Measurements from ENCODE around the gene C19orf73.

The C19orf73 gene

DNA sequence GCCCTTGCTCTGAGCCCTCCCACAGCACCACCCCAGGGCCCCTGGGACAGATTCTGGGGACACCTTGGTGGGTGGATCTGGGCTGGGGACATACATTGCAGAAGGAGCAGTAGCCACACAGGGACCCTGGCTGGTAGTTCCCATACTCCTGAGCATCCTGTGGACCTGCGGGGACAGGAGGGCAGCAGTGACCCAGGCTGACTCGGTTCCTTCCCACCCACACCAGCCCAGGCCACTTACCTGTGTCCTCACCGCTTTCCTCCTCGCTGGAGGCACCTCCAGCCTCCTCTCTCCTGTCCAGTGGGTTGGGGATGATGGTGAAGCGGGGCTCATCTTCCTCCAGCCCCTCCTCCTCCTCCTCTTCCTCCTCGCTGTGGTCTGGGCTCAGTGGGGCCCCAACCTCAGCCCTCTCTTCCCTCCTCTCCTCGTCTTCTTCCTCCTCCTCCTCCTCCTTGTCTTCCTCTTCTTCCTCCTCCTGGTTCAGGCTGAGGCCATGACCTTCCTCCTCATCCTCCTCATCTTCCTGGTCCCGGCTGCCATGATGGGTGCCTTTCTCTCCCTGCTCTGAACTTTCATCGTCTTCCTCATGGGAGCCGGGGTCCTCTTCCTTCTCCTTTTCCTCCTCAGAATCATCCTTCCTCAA is 34.3 kb upstream of the C19orf73 start:
- in situ Hi-C loops (cut with MboI; ENCODE audit: low sequenced_read_pairs, unreplicated experiment): no loop called here
- DNase-seq (ENCODE audit: low spot score): no peak
- TF ChIP-seq, protein P1, sequence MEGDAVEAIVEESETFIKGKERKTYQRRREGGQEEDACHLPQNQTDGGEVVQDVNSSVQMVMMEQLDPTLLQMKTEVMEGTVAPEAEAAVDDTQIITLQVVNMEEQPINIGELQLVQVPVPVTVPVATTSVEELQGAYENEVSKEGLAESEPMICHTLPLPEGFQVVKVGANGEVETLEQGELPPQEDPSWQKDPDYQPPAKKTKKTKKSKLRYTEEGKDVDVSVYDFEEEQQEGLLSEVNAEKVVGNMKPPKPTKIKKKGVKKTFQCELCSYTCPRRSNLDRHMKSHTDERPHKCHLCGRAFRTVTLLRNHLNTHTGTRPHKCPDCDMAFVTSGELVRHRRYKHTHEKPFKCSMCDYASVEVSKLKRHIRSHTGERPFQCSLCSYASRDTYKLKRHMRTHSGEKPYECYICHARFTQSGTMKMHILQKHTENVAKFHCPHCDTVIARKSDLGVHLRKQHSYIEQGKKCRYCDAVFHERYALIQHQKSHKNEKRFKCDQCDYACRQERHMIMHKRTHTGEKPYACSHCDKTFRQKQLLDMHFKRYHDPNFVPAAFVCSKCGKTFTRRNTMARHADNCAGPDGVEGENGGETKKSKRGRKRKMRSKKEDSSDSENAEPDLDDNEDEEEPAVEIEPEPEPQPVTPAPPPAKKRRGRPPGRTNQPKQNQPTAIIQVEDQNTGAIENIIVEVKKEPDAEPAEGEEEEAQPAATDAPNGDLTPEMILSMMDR (IDR thresholded peaks at IDR 0.05; ENCODE audit: borderline replicate concordance, control extremely low read depth, extremely low read depth, insufficient read depth, missing control alignments): no peak

DNA sequence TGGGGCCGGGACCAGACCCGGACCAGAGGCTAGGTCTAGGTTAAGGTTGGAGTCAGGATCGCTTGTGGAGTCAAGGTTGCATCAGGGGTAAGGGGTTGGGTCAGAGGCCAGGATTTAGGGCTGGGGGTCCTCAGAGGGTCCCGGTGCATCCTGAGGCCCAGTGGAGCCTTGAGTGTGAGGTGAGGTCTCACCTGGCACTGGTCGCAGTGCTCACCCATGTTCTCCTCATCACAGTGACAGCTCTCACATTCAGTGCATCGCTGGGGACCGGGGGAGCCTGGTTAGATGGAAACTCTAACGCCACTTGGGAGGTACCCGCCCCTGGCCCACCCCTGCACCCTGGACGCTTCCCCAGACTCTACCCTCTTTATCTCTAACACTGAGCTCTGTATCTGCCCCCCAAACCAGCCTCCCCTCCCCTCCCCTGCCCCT is 33.2 kb upstream of the C19orf73 start:
- in situ Hi-C loops (cut with MboI; ENCODE audit: low sequenced_read_pairs, unreplicated experiment): no loop called here
- TF ChIP-seq, protein P1 (IDR thresholded peaks at IDR 0.05; ENCODE audit: borderline replicate concordance, control extremely low read depth, extremely low read depth, insufficient read depth, missing control alignments): no peak
- no peak for DNase-seq (ENCODE audit: low spot score)

- TF ChIP-seq, protein P1 (IDR thresholded peaks at IDR 0.05; ENCODE audit: borderline replicate concordance, control extremely low read depth, extremely low read depth, insufficient read depth, missing control alignments): no peak
- in situ Hi-C loops (cut with MboI; ENCODE audit: low sequenced_read_pairs, unreplicated experiment): no loop called here
- DNase-seq (ENCODE audit: low spot score): peak; percentile 58
These were observed 32.5 kb upstream of the C19orf73 start for GRCh38 chr19:49151267-49152118.

DNA sequence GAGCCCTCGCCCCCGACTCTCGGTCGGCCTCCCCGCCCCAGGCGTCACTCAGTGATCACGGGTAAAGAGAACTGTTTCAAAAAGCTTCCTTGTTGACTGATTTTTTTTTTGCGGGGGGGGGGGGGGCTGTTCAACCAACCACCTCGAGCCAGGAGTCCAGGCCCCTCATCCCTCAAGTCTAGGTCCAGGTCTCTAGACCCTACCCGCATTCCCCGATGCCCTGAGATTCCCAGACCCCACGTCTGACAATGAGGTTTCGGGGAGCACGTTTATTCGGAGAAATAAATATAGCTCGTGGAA is 32.0 kb upstream of the C19orf73 start:
- TF ChIP-seq, protein P1 (IDR thresholded peaks at IDR 0.05; ENCODE audit: borderline replicate concordance, control extremely low read depth, extremely low read depth, insufficient read depth, missing control alignments): no peak
- no peak for DNase-seq (ENCODE audit: low spot score)
- in situ Hi-C loops (cut with MboI; ENCODE audit: low sequenced_read_pairs, unreplicated experiment): no loop called here

- in situ Hi-C loops (cut with MboI; ENCODE audit: low sequenced_read_pairs, unreplicated experiment): no loop called here
- DNase-seq (ENCODE audit: low spot score): peak; percentile 83
- TF ChIP-seq, protein P1 (IDR thresholded peaks at IDR 0.05; ENCODE audit: borderline replicate concordance, control extremely low read depth, extremely low read depth, insufficient read depth, missing control alignments): no peak
These were observed 31.4 kb upstream of the C19orf73 start for GRCh38 chr19:49150106-49150943.

DNA sequence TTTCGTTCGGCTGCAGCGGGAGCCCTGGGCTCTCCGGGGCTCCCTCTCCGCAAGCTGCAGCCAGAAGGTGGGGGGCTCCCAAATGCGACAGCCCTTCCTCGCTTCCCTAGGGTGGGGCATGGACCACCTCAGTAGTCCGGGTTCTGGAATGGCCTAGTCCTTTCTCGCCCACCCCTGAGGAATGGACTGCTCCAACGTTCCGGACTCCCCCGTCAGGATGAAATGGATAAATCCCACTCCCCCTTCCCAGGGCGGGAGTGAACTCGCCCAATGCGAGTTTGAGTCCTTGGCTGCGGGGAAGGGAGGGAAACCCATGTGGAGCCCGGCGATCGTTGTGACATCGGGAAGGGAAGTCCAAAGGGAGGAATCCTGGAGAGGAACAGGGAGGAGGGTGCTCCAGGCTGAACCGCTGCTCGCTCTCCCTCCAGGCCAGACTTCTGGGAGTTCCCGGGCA is 30.7 kb upstream of the C19orf73 start:
- TF ChIP-seq, protein P1 (IDR thresholded peaks at IDR 0.05; ENCODE audit: borderline replicate concordance, control extremely low read depth, extremely low read depth, insufficient read depth, missing control alignments): no peak
- no peak for DNase-seq (ENCODE audit: low spot score)
- in situ Hi-C loops (cut with MboI; ENCODE audit: low sequenced_read_pairs, unreplicated experiment): no loop called here
